Measurements from ENCODE around the gene BSN. TPM values are rescaled to one million over a fixed set of nuclear protein-coding genes. Genes with fewer than 3 reads are reported as not detected.

Gene BSN
- total and polyA plus RNA-seq, 2 donors (not counting 3 experiments of a cell fraction or from before 2014, with no cell fraction given), result 0.04 to 0.27 TPM

GRCh38 chr3:49634736-49635135, 80.5 kb downstream of the BSN start:
- DNase-seq (ENCODE audit: low read depth, low spot score), result no peak
- no peak for FAIRE-seq
- POLR2A ChIA-PET, result no interaction called here

More at GRCh38 chr3:49634736-49635135, 80.5 kb downstream of the BSN start:
- no TSS peak for BruUV-seq (replicated peaks)
- H3K79me2 ChIP-seq (ENCODE audit: control insufficient read depth, insufficient read depth, low read length), result no peaks in the 10 kb centered on the region
- no peak overlapping the region for H3K27ac ChIP-seq (ENCODE audit: insufficient read depth, low read depth, low read length)
- H3K27me3 ChIP-seq (ENCODE audit: control insufficient read depth in 2 of 2, insufficient read depth in 2 of 2, low read length in 2 of 2), result peaks cover 0 to 2% of the 10 kb centered on the region in 2 experiments
- no peaks in the 10 kb centered on the region for H3K9me1 ChIP-seq (replicated peaks; ENCODE audit: control insufficient read depth, extremely low read depth, insufficient read depth, low read length)
- dilution Hi-C loops (cut with MboI; ENCODE audit: extremely low pct_ligation_motif_present, low sequenced_read_pairs), result no loop called here
- intact Hi-C loops (cut with micrococcal nuclease), result no loop called here
- H3K4me1 ChIP-seq (ENCODE audit: control insufficient read depth, extremely low read depth, insufficient read depth, low read length), result no peaks in the 10 kb centered on the region
- CTCF ChIA-PET, result no interaction called here
- no peak overlapping the region for H3K4me2 ChIP-seq (ENCODE audit: insufficient read depth, low read length)
- H3K4me3 ChIP-seq (replicated peaks in 1 of 3; ENCODE audit: insufficient read depth in 1 of 3, low read depth in 1 of 3, low read length in 3 of 3), result no peak overlapping the region
- no peaks in the 10 kb centered on the region for H3K9me3 ChIP-seq (replicated peaks; ENCODE audit: control insufficient read depth, insufficient read depth, low read length)
- no peak overlapping the region for H2AFZ ChIP-seq (ENCODE audit: low read depth, low read length)
- no peaks in the 10 kb centered on the region for H3K36me3 ChIP-seq (ENCODE audit: control insufficient read depth in 2 of 2, extremely low read depth in 1 of 2, insufficient read depth in 2 of 2, low read length in 2 of 2)
- no peaks in the 10 kb centered on the region for H4K20me1 ChIP-seq (replicated peaks; ENCODE audit: control insufficient read depth, extremely low read depth, insufficient read depth, low read length)
- H3K9ac ChIP-seq (replicated peaks; ENCODE audit: extremely low read depth, insufficient read depth, low read length), result no peak overlapping the region
- TF ChIP-seq JUN (IDR thresholded peaks at IDR 0.05; ENCODE audit: borderline replicate concordance, insufficient read depth, insufficient read length, low read depth), result no peak
- no peak for TF ChIP-seq MAX (IDR thresholded peaks at IDR 0.05; ENCODE audit: insufficient read depth, insufficient read length)
- TF ChIP-seq FOS (IDR thresholded peaks at IDR 0.05; ENCODE audit: borderline replicate concordance, insufficient read depth, low read length), result no peak
- TF ChIP-seq GATA2 (IDR thresholded peaks at IDR 0.05; ENCODE audit: insufficient read depth, insufficient read length, low read depth, low read length), result no peak
- TF ChIP-seq POLR2AphosphoS5 (IDR thresholded peaks at IDR 0.05; ENCODE audit: insufficient read depth, low read depth, low read length), result no peak
- no peak for TF ChIP-seq EZH2 (IDR thresholded peaks at IDR 0.05; ENCODE audit: borderline replicate concordance, low read depth, low read length, severe bottlenecking)
- no peak for TF ChIP-seq POLR2A (IDR thresholded peaks at IDR 0.05; ENCODE audit: low read depth, low read length)
- TF ChIP-seq, protein P1, sequence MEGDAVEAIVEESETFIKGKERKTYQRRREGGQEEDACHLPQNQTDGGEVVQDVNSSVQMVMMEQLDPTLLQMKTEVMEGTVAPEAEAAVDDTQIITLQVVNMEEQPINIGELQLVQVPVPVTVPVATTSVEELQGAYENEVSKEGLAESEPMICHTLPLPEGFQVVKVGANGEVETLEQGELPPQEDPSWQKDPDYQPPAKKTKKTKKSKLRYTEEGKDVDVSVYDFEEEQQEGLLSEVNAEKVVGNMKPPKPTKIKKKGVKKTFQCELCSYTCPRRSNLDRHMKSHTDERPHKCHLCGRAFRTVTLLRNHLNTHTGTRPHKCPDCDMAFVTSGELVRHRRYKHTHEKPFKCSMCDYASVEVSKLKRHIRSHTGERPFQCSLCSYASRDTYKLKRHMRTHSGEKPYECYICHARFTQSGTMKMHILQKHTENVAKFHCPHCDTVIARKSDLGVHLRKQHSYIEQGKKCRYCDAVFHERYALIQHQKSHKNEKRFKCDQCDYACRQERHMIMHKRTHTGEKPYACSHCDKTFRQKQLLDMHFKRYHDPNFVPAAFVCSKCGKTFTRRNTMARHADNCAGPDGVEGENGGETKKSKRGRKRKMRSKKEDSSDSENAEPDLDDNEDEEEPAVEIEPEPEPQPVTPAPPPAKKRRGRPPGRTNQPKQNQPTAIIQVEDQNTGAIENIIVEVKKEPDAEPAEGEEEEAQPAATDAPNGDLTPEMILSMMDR (IDR thresholded peaks at IDR 0.05; ENCODE audit: extremely low read depth in 1 of 2, insufficient read depth in 1 of 2, low read depth in 1 of 2, low read length in 2 of 2), result no peak
- TF ChIP-seq MYC (IDR thresholded peaks at IDR 0.05; ENCODE audit: low read depth, low read length), result no peak

Measured in endothelial cell of umbilical vein (primary cell).